GM10266 (cell line): ENCODE measurements around the gene TMEM176B.

ENCODE experiments used
- DNase-seq: peaks from one replicate; pipeline ENCODE4 v3.0.0; 2012; ENCODE audit errors: extremely low spot score
- CTCF ChIP-seq: IDR thresholded peaks from 2 replicates; pipeline ENCODE4 v1.5.1; 2012; ENCODE audit warnings: mild to moderate bottlenecking, low read depth; ENCODE audit not compliant: control insufficient read depth, insufficient read depth; ENCODE audit errors: missing control alignments

TMEM176B gene

GRCh38 chr7:150845421-150845861, 45.3 kb upstream of the TMEM176B start:
- DNase-seq = no peak
- no peak for TF ChIP-seq CTCF

GRCh38 chr7:150842716-150843115, 42.6 kb upstream of the TMEM176B start:
- DNase-seq = no peak
- TF ChIP-seq CTCF = no peak

GRCh38 chr7:150842018-150842417, 41.9 kb upstream of the TMEM176B start:
- no peak for DNase-seq
- no peak for TF ChIP-seq CTCF

- no peak for DNase-seq
- no peak for TF ChIP-seq CTCF
Observed at GRCh38 chr7:150838965-150839650, 38.9 kb upstream of the TMEM176B start.

GRCh38 chr7:150835702-150836280, 35.6 kb upstream of the TMEM176B start:
- no peak for DNase-seq
- TF ChIP-seq CTCF = no peak

GRCh38 chr7:150835019-150835418, 34.9 kb upstream of the TMEM176B start:
- no peak for DNase-seq
- no peak for TF ChIP-seq CTCF

GRCh38 chr7:150831851-150832250, 31.7 kb upstream of the TMEM176B start:
- TF ChIP-seq CTCF = no peak
- DNase-seq = no peak
